Erythroblast (primary cell): ENCODE measurements around the gene ATP6V1A.

Experiments
- DNase-seq, 2 experiments: peaks; one replicate each; lab custom pipeline; 2025; lab: John Stamatoyannopoulos, UW
- GATA1 ChIP-seq: IDR thresholded peaks from 2 replicates; pipeline ENCODE4 v1.6.1; 2011; ENCODE audit warnings: low read depth, mild to moderate bottlenecking, control low read depth, low read length, moderate library complexity
- POLR2A ChIP-seq: IDR thresholded peaks from 2 replicates; pipeline ENCODE4 v1.6.1; 2011; ENCODE audit warnings: mild to moderate bottlenecking, low read length

ATP6V1A gene

DNA sequence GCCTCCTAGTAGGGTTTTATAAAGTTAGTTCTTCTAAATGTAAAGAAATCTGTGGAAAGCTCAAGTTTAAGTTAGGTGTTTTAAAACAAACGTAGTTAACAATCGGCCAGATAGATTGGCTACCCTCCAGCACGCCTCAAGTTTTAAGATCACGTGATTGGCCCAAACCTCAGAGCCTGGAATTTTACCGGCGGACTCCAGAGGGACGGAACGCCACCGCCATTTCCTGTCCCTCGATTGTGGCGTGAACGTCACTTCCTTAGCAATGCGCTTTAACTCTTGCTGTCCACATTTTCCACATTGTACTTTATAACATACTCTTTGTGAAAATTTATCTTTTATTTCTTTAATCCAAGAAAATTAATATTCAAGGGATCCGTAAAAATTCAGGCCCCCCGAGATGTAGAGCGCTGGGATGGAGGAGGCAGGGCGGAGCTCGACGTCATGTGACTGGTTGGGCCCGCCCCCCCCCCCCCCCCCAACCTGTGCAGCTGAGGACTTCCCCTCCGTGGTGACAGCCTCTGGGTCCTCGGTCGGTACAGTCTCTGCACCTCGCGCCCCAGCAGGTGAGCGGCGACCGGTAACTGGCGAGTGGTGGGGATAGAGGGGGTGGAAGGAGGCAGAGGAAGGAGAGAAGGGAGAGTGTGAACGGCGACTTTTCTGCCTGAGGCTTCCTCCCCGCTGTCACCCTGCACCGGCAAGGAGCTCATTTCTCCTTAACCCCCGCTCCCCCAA, at the start of gene ATP6V1A:
ATP6V1A (plus strand) TSS at position 488 of the 735 bp plus-strand sequence. CDS start 31,719 bp downstream, outside the sequence.
- DNase-seq: peak; percentile 93 to 94
- TF ChIP-seq GATA1 (no peak), POLR2A (no peak)

DNA sequence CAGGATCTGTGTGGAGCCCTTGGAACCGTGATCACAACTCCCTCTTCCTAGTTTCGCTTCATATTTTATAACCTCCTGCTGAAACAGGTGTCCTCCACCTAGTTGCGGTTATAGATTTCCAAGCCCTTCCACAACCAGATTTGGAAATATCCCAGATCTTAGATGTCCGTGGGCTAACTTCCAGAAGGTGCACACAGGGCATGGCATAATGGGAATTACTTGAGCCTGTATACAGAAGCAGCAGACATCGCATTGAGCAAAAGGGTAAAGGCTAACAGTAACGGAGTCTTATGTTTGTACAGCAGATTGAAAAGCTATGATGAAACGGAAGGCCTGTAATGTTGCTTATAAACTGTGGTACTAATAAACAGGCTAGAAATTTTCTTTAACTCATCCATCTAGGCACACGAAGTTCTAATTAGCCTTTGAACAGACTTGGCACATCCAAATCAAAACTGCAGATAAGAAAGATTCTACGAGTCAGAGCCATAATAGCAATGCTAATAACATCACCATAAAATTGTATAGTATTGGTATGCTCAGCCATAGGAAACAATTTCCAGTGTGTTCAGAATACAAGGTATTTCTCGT, 49.2 kb upstream of the ATP6V1A start:
- DNase-seq: peak; percentile 28 to 50

DNA sequence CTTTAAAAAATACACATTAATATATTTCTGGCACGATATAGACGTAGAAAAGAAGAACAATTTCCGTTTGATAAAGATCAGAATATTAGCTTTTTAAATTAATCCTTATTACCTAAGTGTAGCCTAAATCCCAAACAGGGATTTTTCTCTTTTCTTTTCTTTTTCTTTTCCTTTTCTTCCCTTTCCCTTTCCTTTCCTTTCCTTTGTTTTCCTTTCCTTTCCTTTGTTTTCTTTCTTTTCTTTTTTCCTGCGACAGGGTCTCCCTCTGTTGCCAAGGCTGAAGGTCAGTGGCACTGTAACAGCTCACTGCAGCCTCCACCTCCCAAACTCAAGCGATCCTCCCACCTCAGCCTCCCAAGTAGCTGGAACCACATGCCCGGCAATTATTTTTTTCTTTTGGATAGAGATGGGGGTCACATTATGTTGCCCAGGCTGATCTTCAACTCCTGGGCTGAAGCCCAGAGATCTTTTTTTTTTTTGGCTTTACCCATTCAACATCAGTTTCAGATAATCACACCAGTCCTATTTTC, 48.6 kb upstream of the ATP6V1A start:
- no peak for TF ChIP-seq GATA1
- no peak for TF ChIP-seq POLR2A
- no peak for DNase-seq

More for the DNA sequence above, 49.2 kb upstream of the ATP6V1A start:
- TF ChIP-seq GATA1: no peak
- no peak for TF ChIP-seq POLR2A

DNA sequence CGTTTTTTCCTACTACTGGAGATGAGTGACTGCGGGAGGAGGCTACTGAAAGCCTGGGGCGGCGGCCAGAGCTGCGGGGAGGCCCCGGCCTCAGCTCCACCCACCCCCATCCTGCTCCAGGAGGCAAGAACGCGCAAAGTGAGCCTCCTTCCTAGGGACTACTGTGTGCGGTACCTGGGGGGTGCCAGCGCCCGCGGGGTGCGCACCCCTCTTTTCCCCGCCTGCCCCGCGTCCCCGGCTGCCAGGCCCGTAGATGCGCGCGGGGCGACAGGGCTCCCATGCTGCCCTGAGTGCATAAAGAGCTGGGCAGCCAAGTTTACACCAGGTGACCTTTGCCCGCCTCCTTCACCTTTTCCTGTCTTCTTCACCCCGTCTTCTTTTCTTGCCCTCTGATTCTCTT, 47.9 kb upstream of the ATP6V1A start:
- TF ChIP-seq GATA1 (no peak), POLR2A (no peak)
- peak; percentile 38 to 55 for DNase-seq

GRCh38 chr3:113707835-113708234, 39.0 kb upstream of the ATP6V1A start:
- TF ChIP-seq POLR2A (no peak), GATA1 (no peak)

GRCh38 chr3:113712129-113712528, 34.7 kb upstream of the ATP6V1A start:
- no peak for TF ChIP-seq POLR2A
- TF ChIP-seq GATA1: no peak
- peak in 1 of 2 experiments; percentile 17 for DNase-seq

More at GRCh38 chr3:113707835-113708234, 39.0 kb upstream of the ATP6V1A start:
- DNase-seq: no peak

DNA sequence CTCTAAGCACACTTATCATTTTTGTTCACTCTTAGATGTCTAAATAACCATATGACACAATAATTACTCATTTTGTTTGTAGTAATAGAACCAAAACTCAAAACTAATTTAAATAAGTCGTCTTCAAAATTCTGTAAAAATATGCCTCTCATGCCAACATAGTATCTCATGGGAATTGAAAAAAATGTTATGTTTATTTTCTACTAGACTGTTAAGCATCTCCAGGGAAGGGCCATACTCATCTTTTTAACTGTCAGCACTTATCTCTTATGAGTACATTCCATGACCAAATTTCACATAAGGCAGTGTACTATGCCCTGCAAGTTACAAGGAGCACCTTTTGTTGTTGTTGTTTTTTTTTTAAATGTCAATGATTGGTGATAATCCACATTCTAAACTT, 32.1 kb upstream of the ATP6V1A start:
- no peak for TF ChIP-seq POLR2A
- no peak for TF ChIP-seq GATA1
- DNase-seq: no peak

- TF ChIP-seq POLR2A (no peak), GATA1 (no peak)
- no peak for DNase-seq
Measured at GRCh38 chr3:113717308-113717707, 29.5 kb upstream of the ATP6V1A start.

DNA sequence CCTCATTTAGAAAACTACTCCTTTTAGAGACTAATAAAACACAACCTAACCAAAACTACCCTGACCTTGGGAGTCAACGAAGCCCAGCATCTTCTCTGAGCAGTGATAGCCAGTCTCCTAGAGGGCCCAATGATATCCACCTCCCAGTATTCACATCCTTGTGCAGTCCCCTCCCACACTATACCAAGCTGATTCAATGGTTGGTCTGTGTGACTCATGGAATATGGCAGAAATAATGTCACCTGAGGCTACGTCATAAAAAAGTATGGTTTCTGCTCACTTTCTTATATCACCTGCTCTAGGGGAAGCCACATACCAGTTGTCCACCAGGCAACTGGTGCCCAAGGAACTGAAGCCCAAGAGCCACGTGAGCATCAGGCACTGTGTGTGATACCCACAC, 29.0 kb upstream of the ATP6V1A start:
- no peak for TF ChIP-seq POLR2A
- TF ChIP-seq GATA1: no peak
- no peak for DNase-seq

- DNase-seq: no peak
- TF ChIP-seq POLR2A: no peak
- TF ChIP-seq GATA1: no peak
Measured at GRCh38 chr3:113719294-113719693, 27.5 kb upstream of the ATP6V1A start.

DNA sequence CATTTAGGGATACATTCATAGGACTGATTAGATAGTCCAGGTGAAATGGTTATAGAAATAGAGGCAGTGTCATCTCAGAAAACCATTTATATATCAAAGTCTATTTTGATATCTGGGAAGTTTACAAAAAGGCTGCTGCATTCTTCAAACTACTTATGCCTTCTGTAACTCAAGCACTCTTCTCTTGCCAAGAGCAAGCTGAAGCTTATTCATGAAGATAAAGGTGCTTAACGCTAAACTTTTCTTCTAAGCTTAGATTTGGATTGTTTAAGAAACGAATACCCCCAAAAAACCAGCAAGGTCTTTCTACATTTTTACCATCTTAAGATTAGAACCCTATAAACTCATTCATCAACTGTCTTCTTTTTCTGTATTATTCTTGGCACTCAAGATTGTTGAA, 27.1 kb upstream of the ATP6V1A start:
- TF ChIP-seq GATA1 (no peak), POLR2A (no peak)
- no peak for DNase-seq

- DNase-seq: no peak
- TF ChIP-seq POLR2A (no peak), GATA1 (no peak)
Measured at GRCh38 chr3:113721636-113722035, 25.2 kb upstream of the ATP6V1A start.

GRCh38 chr3:113728661-113729060, 18.2 kb upstream of the ATP6V1A start:
- no peak for TF ChIP-seq POLR2A
- no peak for TF ChIP-seq GATA1
- DNase-seq: no peak

DNA sequence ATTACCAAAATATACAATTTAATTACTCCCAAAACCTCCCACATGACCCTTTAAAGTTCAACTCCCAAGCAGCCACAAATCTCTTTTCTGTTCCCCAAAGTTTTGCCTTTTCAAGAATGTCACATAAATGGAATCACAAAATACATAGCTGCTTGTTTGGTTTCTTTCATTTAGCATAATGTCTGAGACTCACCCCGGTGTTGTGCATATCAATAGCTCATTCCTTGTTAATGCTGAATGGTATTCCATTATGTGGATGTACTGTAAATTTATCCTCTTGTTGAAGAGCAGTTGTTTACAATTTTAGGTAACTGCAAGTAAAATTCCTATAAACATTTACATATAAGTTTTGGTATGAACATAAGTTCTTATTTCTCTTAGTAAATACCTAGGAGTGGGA, 16.3 kb upstream of the ATP6V1A start:
- DNase-seq: no peak
- TF ChIP-seq GATA1 (no peak), POLR2A (no peak)
